ENCODE results near the gene COX19. TPM values are rescaled to one million over a fixed set of nuclear protein-coding genes. Genes with fewer than 3 reads are reported as not detected.

The COX19 gene
- total and polyA plus RNA-seq, 2 donors (not counting 1 experiment from before 2014, with no cell fraction given): 14.7 to 38.3 TPM

- Mint-ChIP-seq H3K4me3 (no peak overlapping the region), H3K27me3 (no peaks in the 10 kb centered on the region), H3K27ac (no peak overlapping the region), H3K4me1 (peaks cover 44% of the 10 kb centered on the region), H3K9me3 (ENCODE audit: insufficient read depth) (no peaks in the 10 kb centered on the region)
- 87% methylated on average over 13 of the region's 15 CpGs for WGBS (ENCODE audit: insufficient coverage)
- ATAC-seq (ENCODE audit: low read depth) (no peak), DNase-seq (no peak)
- CTCF ChIA-PET: interaction anchor here (1.0 to 1.5 kb wide), 2 partner anchors 15 to 58 kb away, joined by 4 to 6 read pairs; no protein-coding TSS in a partner anchor
- POLR2A ChIA-PET: no interaction called here
- no peak for TF ChIP-seq CTCF (IDR thresholded peaks at IDR 0.05)
- no peak for TF ChIP-seq EZH2 (IDR thresholded peaks at IDR 0.05; ENCODE audit: borderline replicate concordance, insufficient read depth, low read depth, low read length, poor library complexity, severe bottlenecking)
- H3K9me3 ChIP-seq (ENCODE audit: control extremely low read depth in 1 of 3, control insufficient read depth in 2 of 3, insufficient read depth in 1 of 3, low read length in 2 of 3): peaks cover 0 to 5% (median 0%) of the 10 kb centered on the region in 3 donors
- no peak overlapping the region for H3K4me3 ChIP-seq (ENCODE audit: control extremely low read depth in 1 of 5, extremely low read depth in 1 of 5, insufficient read depth in 1 of 5, low read depth in 2 of 5, low read length in 4 of 5)
- no peak overlapping the region for H2AFZ ChIP-seq (ENCODE audit: insufficient read depth, low read depth, low read length, poor library complexity, severe bottlenecking)
- no peak overlapping the region for H3K27ac ChIP-seq (ENCODE audit: low read length in 2 of 2)
- H3K4me2 ChIP-seq (replicated peaks; ENCODE audit: low read depth, low read length, poor library complexity, severe bottlenecking): no peak overlapping the region
- H3K36me3 ChIP-seq (replicated peaks in 1 of 2; ENCODE audit: control extremely low read depth in 1 of 2, control insufficient read depth in 1 of 2, extremely low read depth in 1 of 2, insufficient read depth in 2 of 2, low read length in 1 of 2): peaks cover 0 to 33% of the 10 kb centered on the region in 2 experiments
- H3K9ac ChIP-seq (ENCODE audit: low read length): no peak overlapping the region
- H3K79me2 ChIP-seq (ENCODE audit: control insufficient read depth, insufficient read depth, low read length): peaks cover 33% of the 10 kb centered on the region
- peaks cover 20 to 30% of the 10 kb centered on the region in 2 donors for H3K4me1 ChIP-seq (ENCODE audit: control insufficient read depth in 2 of 2, insufficient read depth in 2 of 2, low read length in 2 of 2)
- H4K20me1 ChIP-seq (ENCODE audit: control insufficient read depth, insufficient read depth, low read length, poor library complexity, severe bottlenecking): peaks cover 71% of the 10 kb centered on the region
- H3K27me3 ChIP-seq (replicated peaks in 1 of 4; ENCODE audit: control extremely low read depth in 1 of 4, control insufficient read depth in 3 of 4, insufficient read depth in 4 of 4, low read length in 3 of 4): no peaks in the 10 kb centered on the region
- intact Hi-C loops (cut with micrococcal nuclease): no loop called here
These were observed 32.6 kb upstream of the COX19 start for GRCh38 chr7:1007901-1008300.

GRCh38 chr7:1005303-1005702, 30.0 kb upstream of the COX19 start:
- no peak for ATAC-seq (ENCODE audit: low read depth)
- TF ChIP-seq CTCF (IDR thresholded peaks at IDR 0.05) (no peak), EZH2 (IDR thresholded peaks at IDR 0.05; ENCODE audit: borderline replicate concordance, insufficient read depth, low read depth, low read length, poor library complexity, severe bottlenecking) (no peak)
- Histone ChIP-seq H3K4me3 (ENCODE audit: control extremely low read depth in 1 of 5, extremely low read depth in 1 of 5, insufficient read depth in 1 of 5, low read depth in 2 of 5, low read length in 4 of 5) (no peak overlapping the region), H3K79me2 (ENCODE audit: control insufficient read depth, insufficient read depth, low read length) (peaks cover 11% of the 10 kb centered on the region), H3K4me1 (ENCODE audit: control insufficient read depth in 2 of 2, insufficient read depth in 2 of 2, low read length in 2 of 2) (peaks cover 10 to 21% of the 10 kb centered on the region in 2 donors), H3K27ac (ENCODE audit: low read length in 2 of 2) (no peak overlapping the region), H3K9me3 (ENCODE audit: control extremely low read depth in 1 of 3, control insufficient read depth in 2 of 3, insufficient read depth in 1 of 3, low read length in 2 of 3) (peaks cover 0 to 5% (median 0%) of the 10 kb centered on the region in 3 donors), H3K4me2 (replicated peaks; ENCODE audit: low read depth, low read length, poor library complexity, severe bottlenecking) (no peak overlapping the region), H2AFZ (ENCODE audit: insufficient read depth, low read depth, low read length, poor library complexity, severe bottlenecking) (no peak overlapping the region), H4K20me1 (ENCODE audit: control insufficient read depth, insufficient read depth, low read length, poor library complexity, severe bottlenecking) (peaks cover 51% of the 10 kb centered on the region), H3K27me3 (replicated peaks in 1 of 4; ENCODE audit: control extremely low read depth in 1 of 4, control insufficient read depth in 3 of 4, insufficient read depth in 4 of 4, low read length in 3 of 4) (no peaks in the 10 kb centered on the region), H3K36me3 (replicated peaks in 1 of 2; ENCODE audit: control extremely low read depth in 1 of 2, control insufficient read depth in 1 of 2, extremely low read depth in 1 of 2, insufficient read depth in 2 of 2, low read length in 1 of 2) (peaks cover 0 to 33% of the 10 kb centered on the region in 2 experiments), H3K9ac (ENCODE audit: low read length) (no peak overlapping the region)
- Mint-ChIP-seq H3K27ac (no peak overlapping the region), H3K27me3 (no peaks in the 10 kb centered on the region), H3K9me3 (ENCODE audit: insufficient read depth) (no peaks in the 10 kb centered on the region), H3K4me1 (peaks cover 33% of the 10 kb centered on the region), H3K4me3 (no peak overlapping the region)
- CTCF ChIA-PET: interaction anchor here (0.6 to 3.4 kb wide), 5 partner anchors 11 to 1547 kb away, joined by 3 to 22 read pairs (median 4); no protein-coding TSS in a partner anchor
- intact Hi-C loops (cut with micrococcal nuclease): no loop called here
- POLR2A ChIA-PET: interaction anchor here (0.7 to 3.1 kb wide), 3 partner anchors 9 to 21 kb away, joined by 4 to 15 read pairs (median 5); no protein-coding TSS in a partner anchor
- over 99% methylated on average over 21 of the region's 21 CpGs for WGBS (ENCODE audit: insufficient coverage)
- DNase-seq: no peak

Measured in B cell (primary cell).